ENCODE results near the gene TRIP4.

TRIP4 gene

GRCh38 chr15:64447536-64448315 is 60.1 kb downstream of the TRIP4 start:
- DNase-seq (ENCODE audit: low spot score), result no peak

- DNase-seq (ENCODE audit: low spot score), result no peak
Measured at GRCh38 chr15:64452988-64453688, 65.5 kb downstream of the TRIP4 start.

- DNase-seq (ENCODE audit: low spot score), result no peak
Measured at GRCh38 chr15:64453689-64454037, 66.0 kb downstream of the TRIP4 start.

- no peak for DNase-seq (ENCODE audit: low spot score)
Measured at GRCh38 chr15:64454282-64454681, 66.6 kb downstream of the TRIP4 start.

- DNase-seq (ENCODE audit: low spot score), result no peak
Measured at GRCh38 chr15:64455961-64456371, 68.3 kb downstream of the TRIP4 start.

GRCh38 chr15:64456634-64457108 is 69.0 kb downstream of the TRIP4 start:
- DNase-seq (ENCODE audit: low spot score), result no peak

- DNase-seq (ENCODE audit: low spot score), result no peak
Measured at GRCh38 chr15:64459066-64459781, 71.6 kb downstream of the TRIP4 start.

- DNase-seq (ENCODE audit: low spot score), result peak; percentile 96
Measured at GRCh38 chr15:64460206-64460723, 72.6 kb downstream of the TRIP4 start, which contains the start of gene ZNF609. TSS of gene ZNF609 (plus strand) at chr15:64460578. CDS start at chr15:64499420, 38,842 bp downstream.

GRCh38 chr15:64460724-64461720 is 73.4 kb downstream of the TRIP4 start:
- peak; percentile 86 for DNase-seq (ENCODE audit: low spot score)

- peak; percentile 24 for DNase-seq (ENCODE audit: low spot score)
Measured at GRCh38 chr15:64461721-64462162, 74.1 kb downstream of the TRIP4 start.

GRCh38 chr15:64462492-64462891 is 74.9 kb downstream of the TRIP4 start:
- no peak for DNase-seq (ENCODE audit: low spot score)

GRCh38 chr15:64464276-64465005 is 76.8 kb downstream of the TRIP4 start:
- DNase-seq (ENCODE audit: low spot score), result peak; percentile 29

- no peak for DNase-seq (ENCODE audit: low spot score)
Measured at GRCh38 chr15:64466408-64467141, 78.9 kb downstream of the TRIP4 start.

GRCh38 chr15:64472161-64472560 is 84.5 kb downstream of the TRIP4 start:
- no peak for DNase-seq (ENCODE audit: low spot score)

- DNase-seq (ENCODE audit: low spot score), result no peak
Measured at GRCh38 chr15:64474846-64475245, 87.2 kb downstream of the TRIP4 start.

GRCh38 chr15:64476550-64476949 is 88.9 kb downstream of the TRIP4 start:
- DNase-seq (ENCODE audit: low spot score), result no peak

- peak; percentile 39 for DNase-seq (ENCODE audit: low spot score)
Measured at GRCh38 chr15:64478863-64479262, 91.2 kb downstream of the TRIP4 start.

GRCh38 chr15:64480891-64481290 is 93.3 kb downstream of the TRIP4 start:
- DNase-seq (ENCODE audit: low spot score), result no peak

GRCh38 chr15:64483749-64484148 is 96.1 kb downstream of the TRIP4 start:
- no peak for DNase-seq (ENCODE audit: low spot score)

GRCh38 chr15:64485796-64486195 is 98.2 kb downstream of the TRIP4 start:
- DNase-seq (ENCODE audit: low spot score), result no peak
